Glutamatergic neuron (in vitro differentiated cells): ENCODE measurements around the gene CBFA2T3. TPM values are rescaled to one million over a fixed set of nuclear protein-coding genes. Genes with fewer than 3 reads are reported as not detected.

ENCODE experiments used
- DNase-seq: peaks from one replicate; pipeline ENCODE4 v3.0.0; 2022
- H3K27ac Mint-ChIP-seq: one replicate; pipeline ENCODE4 v1.8.0; 2020; ENCODE audit warnings: mild to moderate bottlenecking, mixed read lengths, inconsistent platforms; ENCODE audit not compliant: unreplicated experiment
- H3K27me3 Mint-ChIP-seq: one replicate; pipeline ENCODE4 v1.8.0; 2020; ENCODE audit warnings: mild to moderate bottlenecking, moderate library complexity, mixed read lengths, inconsistent platforms; ENCODE audit not compliant: unreplicated experiment
- H3K36me3 Mint-ChIP-seq: one replicate; pipeline ENCODE4 v1.8.0; 2020; ENCODE audit warnings: mild to moderate bottlenecking, mixed read lengths, inconsistent platforms; ENCODE audit not compliant: unreplicated experiment
- H3K4me1 Mint-ChIP-seq: one replicate; pipeline ENCODE4 v1.8.0; 2020; ENCODE audit warnings: mild to moderate bottlenecking, low read depth, mixed read lengths, inconsistent platforms; ENCODE audit not compliant: unreplicated experiment
- H3K4me3 Mint-ChIP-seq: one replicate; pipeline ENCODE4 v1.8.0; 2020; ENCODE audit warnings: mild to moderate bottlenecking, mixed read lengths, inconsistent platforms; ENCODE audit not compliant: unreplicated experiment
- H3K9me3 Mint-ChIP-seq: one replicate; pipeline ENCODE4 v1.8.0; 2020; ENCODE audit warnings: mild to moderate bottlenecking, moderate library complexity, mixed read lengths, inconsistent platforms; ENCODE audit not compliant: unreplicated experiment
- CTCF ChIP-seq: fragments of 200-600 bp; sonication (generic); IDR thresholded peaks from one replicate; pipeline ENCODE4 v1.5.0; 2021; ENCODE audit not compliant: partially characterized antibody, unreplicated experiment
- total RNA-seq: library from RNA; stranded (reverse); fragmentation: NEBNext Ultra II Directional; extraction: Animal tissue kit (Norgen Biotek cat#: 25700); gene quantifications from one replicate; pipeline ENCODE4 v1.2.1, GENCODE V29; 2021; ENCODE audit not compliant: unreplicated experiment

CBFA2T3 gene
- total RNA-seq, 1 donor from 2014 or later = 126 TPM

- peaks cover 13% of the 10 kb centered on the region for H3K4me1 Mint-ChIP-seq
- H3K9me3 Mint-ChIP-seq = peaks cover 23% of the 10 kb centered on the region
- TF ChIP-seq CTCF = no peak
- H3K4me3 Mint-ChIP-seq = no peak overlapping the region
- no peak overlapping the region for H3K27ac Mint-ChIP-seq
- H3K36me3 Mint-ChIP-seq = no peaks in the 10 kb centered on the region
- DNase-seq = no peak
- H3K27me3 Mint-ChIP-seq = peaks cover 18% of the 10 kb centered on the region
These were observed 97.8 kb downstream of the CBFA2T3 start for GRCh38 chr16:88878967-88879787.

- Mint-ChIP-seq H3K4me3 (no peak overlapping the region), H3K27ac (no peak overlapping the region), H3K36me3 (no peaks in the 10 kb centered on the region), H3K9me3 (peaks cover 23% of the 10 kb centered on the region), H3K4me1 (peaks cover 13% of the 10 kb centered on the region), H3K27me3 (peaks cover 18% of the 10 kb centered on the region)
- TF ChIP-seq CTCF = no peak
- DNase-seq = no peak
These were observed 98.7 kb downstream of the CBFA2T3 start for GRCh38 chr16:88878356-88878755.

GRCh38 chr16:88877564-88878289 is 99.3 kb downstream of the CBFA2T3 start:
- H3K27ac Mint-ChIP-seq = no peak overlapping the region
- no peak for TF ChIP-seq CTCF
- H3K9me3 Mint-ChIP-seq = peaks cover 21% of the 10 kb centered on the region
- peaks cover 13% of the 10 kb centered on the region for H3K4me1 Mint-ChIP-seq
- H3K4me3 Mint-ChIP-seq = no peak overlapping the region
- peaks cover 13% of the 10 kb centered on the region for H3K27me3 Mint-ChIP-seq
- H3K36me3 Mint-ChIP-seq = no peaks in the 10 kb centered on the region
- DNase-seq = no peak

GRCh38 chr16:88876942-88877526 is 100.0 kb downstream of the CBFA2T3 start:
- Mint-ChIP-seq H3K27ac (no peak overlapping the region), H3K9me3 (peaks cover 22% of the 10 kb centered on the region), H3K4me3 (no peak overlapping the region), H3K4me1 (peaks cover 13% of the 10 kb centered on the region), H3K36me3 (no peaks in the 10 kb centered on the region), H3K27me3 (peaks cover 10% of the 10 kb centered on the region)
- TF ChIP-seq CTCF = no peak
- no peak for DNase-seq
